Measurements from ENCODE around the gene PIGV.

DNA sequence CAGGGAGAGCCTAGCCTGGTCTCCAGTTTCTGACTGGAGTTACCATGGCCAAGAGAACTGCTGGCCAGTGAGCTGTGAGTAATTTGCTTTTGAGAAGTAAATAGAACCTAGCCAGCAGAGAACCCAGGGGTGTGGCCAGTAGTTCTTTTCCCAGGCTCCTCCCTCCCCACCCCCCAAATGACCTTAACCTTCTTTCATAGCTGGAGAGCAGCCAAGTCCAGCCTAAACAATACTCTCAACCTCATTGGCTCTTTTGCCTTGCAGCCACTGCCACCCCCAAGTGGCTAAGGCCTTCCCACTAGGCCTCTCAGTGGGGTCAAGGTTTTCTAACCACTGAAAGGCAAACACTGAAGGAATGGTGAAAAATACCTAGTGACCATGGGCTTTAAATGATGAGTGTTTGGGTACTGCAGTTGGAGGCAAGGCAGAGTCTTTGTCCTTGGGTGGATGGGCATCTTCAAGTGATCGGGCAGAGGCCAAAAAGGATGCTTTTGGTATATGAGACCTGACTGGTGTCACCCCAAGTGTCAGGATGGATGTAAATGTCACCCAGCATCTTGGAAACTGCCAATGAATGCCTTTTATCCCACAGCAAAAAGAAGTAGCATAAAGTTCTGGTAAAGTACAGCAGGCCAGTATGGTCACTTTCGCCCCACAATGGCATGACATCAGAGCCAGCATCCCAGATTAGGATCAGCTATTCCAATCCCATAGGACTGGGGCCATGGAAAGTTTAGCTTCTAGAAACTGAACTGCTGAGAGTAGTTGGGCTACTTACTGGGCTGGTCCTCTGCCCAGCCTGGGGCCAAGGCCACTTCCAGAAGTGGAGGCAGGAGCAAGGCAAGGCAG lies 3.5 kb upstream of the PIGV start:
- no peak for TF ChIP-seq POLR2A (IDR thresholded peaks at IDR 0.05)
- peak; percentile 47 for TF ChIP-seq POLR2AphosphoS5 (IDR thresholded peaks at IDR 0.05)
- TF ChIP-seq, protein P1, sequence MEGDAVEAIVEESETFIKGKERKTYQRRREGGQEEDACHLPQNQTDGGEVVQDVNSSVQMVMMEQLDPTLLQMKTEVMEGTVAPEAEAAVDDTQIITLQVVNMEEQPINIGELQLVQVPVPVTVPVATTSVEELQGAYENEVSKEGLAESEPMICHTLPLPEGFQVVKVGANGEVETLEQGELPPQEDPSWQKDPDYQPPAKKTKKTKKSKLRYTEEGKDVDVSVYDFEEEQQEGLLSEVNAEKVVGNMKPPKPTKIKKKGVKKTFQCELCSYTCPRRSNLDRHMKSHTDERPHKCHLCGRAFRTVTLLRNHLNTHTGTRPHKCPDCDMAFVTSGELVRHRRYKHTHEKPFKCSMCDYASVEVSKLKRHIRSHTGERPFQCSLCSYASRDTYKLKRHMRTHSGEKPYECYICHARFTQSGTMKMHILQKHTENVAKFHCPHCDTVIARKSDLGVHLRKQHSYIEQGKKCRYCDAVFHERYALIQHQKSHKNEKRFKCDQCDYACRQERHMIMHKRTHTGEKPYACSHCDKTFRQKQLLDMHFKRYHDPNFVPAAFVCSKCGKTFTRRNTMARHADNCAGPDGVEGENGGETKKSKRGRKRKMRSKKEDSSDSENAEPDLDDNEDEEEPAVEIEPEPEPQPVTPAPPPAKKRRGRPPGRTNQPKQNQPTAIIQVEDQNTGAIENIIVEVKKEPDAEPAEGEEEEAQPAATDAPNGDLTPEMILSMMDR (IDR thresholded peaks at IDR 0.05) = peak in 1 of 4 experiments; percentile 28
